Activated naive CD4-positive, alpha-beta T cell (primary cell): ENCODE measurements around the gene LHX6.

Experiments
- DNase-seq, 4 experiments: peaks; one replicate each; lab custom pipeline; 2025; lab: John Stamatoyannopoulos, UW

Gene LHX6

GRCh38 chr9:122190597-122191381, 38.0 kb downstream of the LHX6 start:
- DNase-seq: no peak

- no peak for DNase-seq
Measured at GRCh38 chr9:122188369-122188768, 40.4 kb downstream of the LHX6 start.

GRCh38 chr9:122186777-122187470, 41.8 kb downstream of the LHX6 start:
- no peak for DNase-seq

GRCh38 chr9:122186301-122186700, 42.5 kb downstream of the LHX6 start:
- DNase-seq: no peak

GRCh38 chr9:122184551-122184950, 44.2 kb downstream of the LHX6 start:
- DNase-seq: no peak

- no peak for DNase-seq
Measured at GRCh38 chr9:122183501-122183900, 45.3 kb downstream of the LHX6 start.

- DNase-seq: no peak
Measured at GRCh38 chr9:122180633-122181032, 48.1 kb downstream of the LHX6 start.

- DNase-seq: no peak
Measured at GRCh38 chr9:122179690-122180074, 49.1 kb downstream of the LHX6 start.

GRCh38 chr9:122179054-122179689, 49.6 kb downstream of the LHX6 start:
- DNase-seq: no peak

GRCh38 chr9:122176916-122177315, 51.8 kb downstream of the LHX6 start:
- DNase-seq: no peak

- DNase-seq: no peak
Measured at GRCh38 chr9:122173670-122174069, 55.1 kb downstream of the LHX6 start.

- no peak for DNase-seq
Measured at GRCh38 chr9:122172131-122172530, 56.6 kb downstream of the LHX6 start.

- no peak for DNase-seq
Measured at GRCh38 chr9:122168356-122168755, 60.4 kb downstream of the LHX6 start.

- DNase-seq: no peak
Measured at GRCh38 chr9:122164286-122164685, 64.5 kb downstream of the LHX6 start.

GRCh38 chr9:122162415-122162814, 66.3 kb downstream of the LHX6 start:
- no peak for DNase-seq

GRCh38 chr9:122159925-122160246, 68.9 kb downstream of the LHX6 start:
- no peak for DNase-seq

GRCh38 chr9:122159026-122159924, 69.5 kb downstream of the LHX6 start, which contains the start of the genes MORN5 and NDUFA8:
Gene MORN5 (plus strand): TSS chr9:122159908. CDS start chr9:122159973, 65 bp downstream.
Gene NDUFA8 (minus strand): TSS chr9:122159779. CDS start chr9:122159677, 102 bp downstream.
- DNase-seq: peak; percentile 81 to 94 (median 92)

GRCh38 chr9:122158202-122158601, 70.6 kb downstream of the LHX6 start:
- DNase-seq: no peak

- no peak for DNase-seq
Measured at GRCh38 chr9:122155796-122156195, 73.0 kb downstream of the LHX6 start.
